ENCODE data around the gene FGF11.

The FGF11 gene

DNA sequence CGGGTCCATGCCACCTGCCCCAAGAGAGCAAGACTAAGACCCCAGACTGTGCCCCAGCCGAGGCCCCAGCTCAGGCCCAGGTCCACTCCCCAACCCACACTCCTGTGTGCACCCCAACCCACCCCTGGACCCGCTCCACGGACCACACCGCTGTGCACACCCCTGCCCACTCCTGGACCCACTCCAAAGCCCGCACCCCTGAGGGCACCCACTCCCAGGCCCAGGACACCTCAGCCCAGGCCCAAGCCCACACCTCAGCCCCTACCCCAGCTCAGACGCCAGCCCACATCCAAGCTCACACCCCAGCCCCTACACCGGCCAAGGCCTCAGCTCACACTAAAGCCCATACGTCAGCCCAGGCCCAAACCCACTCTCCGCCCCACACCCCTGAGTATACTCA lies 9.6 kb upstream of the FGF11 start:
- no peak for DNase-seq (ENCODE audit: low read depth, low spot score)

DNA sequence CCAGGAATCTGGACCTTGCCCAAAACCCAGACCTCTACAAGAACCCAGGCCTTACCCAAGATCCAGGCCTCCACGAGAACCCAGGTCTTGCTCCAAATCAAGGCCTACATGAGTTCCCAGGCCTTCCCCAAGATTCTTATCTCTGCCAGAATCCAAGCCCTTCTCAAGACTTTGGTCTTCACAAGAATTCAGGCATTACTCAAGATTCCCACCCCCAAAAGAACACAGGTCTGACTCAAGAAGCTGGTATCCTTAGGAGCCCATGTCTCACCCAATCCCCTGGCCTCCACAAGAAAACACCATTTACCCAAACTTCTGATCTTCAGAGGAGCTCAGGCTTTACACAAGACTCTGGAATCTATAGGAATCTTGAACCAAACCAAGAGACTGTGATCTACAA lies 8.1 kb upstream of the FGF11 start:
- no peak for DNase-seq (ENCODE audit: low read depth, low spot score)

DNA sequence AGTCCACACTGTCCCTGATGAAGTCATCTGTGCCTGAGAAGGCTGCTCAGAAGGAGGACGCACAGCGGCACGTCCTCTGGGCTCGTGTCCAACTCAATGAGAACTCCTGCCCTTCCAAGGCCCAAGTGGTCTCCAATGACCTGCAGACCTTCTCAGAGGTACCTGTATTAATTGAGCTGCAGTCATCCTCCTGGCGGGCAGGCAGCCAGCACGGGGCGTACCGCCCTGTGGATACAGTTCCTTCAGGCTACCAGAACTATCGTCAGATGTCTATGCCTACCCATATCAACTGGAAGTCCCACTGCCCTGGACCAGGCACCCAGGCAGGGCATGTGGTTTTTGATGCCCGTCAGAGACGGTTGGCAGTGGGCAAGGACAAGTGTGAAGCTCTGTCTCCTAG lies 7.0 kb upstream of the FGF11 start:
- DNase-seq (ENCODE audit: low read depth, low spot score), result no peak

DNA sequence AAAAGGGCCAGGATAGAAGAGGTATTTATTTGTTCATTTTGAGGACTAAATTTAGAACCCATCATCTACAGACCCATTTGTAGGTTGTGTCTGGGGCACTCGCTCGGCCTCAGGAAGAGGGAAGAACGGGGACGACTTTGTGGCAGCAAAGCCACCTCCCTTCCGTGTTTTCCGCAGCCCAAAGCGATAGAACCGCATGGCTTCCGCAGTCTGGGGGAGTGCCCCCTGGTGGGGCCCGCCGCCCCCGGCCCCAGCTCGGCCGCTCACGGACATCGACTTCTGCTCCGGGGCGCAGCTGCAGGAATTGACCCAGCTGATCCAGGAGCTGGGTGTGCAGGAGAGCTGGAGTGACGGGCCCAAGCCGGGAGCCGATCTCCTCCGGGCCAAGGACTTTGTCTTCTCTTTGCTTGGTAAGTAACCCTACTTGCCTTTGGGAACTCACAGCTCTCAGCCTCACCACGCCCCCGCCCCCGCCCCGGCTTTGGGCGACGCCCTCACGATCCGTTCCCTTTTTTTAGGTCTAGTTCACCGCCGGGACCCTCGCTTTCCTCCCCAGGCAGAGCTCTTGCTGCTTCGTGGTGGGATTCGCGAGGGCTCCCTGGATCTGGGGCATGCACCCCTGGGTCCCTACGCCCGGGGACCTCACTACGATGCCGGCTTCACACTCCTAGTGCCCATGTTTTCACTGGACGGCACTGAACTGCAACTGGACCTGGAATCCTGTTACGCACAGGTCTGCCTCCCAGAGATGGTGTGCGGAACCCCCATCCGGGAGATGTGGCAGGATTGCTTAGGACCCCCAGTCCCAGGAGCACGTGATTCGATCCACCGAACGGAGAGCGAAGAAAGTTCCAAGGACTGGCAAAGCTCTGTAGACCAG lies 3.4 kb upstream of the FGF11 start:
- DNase-seq (ENCODE audit: low read depth, low spot score), result no peak

DNA sequence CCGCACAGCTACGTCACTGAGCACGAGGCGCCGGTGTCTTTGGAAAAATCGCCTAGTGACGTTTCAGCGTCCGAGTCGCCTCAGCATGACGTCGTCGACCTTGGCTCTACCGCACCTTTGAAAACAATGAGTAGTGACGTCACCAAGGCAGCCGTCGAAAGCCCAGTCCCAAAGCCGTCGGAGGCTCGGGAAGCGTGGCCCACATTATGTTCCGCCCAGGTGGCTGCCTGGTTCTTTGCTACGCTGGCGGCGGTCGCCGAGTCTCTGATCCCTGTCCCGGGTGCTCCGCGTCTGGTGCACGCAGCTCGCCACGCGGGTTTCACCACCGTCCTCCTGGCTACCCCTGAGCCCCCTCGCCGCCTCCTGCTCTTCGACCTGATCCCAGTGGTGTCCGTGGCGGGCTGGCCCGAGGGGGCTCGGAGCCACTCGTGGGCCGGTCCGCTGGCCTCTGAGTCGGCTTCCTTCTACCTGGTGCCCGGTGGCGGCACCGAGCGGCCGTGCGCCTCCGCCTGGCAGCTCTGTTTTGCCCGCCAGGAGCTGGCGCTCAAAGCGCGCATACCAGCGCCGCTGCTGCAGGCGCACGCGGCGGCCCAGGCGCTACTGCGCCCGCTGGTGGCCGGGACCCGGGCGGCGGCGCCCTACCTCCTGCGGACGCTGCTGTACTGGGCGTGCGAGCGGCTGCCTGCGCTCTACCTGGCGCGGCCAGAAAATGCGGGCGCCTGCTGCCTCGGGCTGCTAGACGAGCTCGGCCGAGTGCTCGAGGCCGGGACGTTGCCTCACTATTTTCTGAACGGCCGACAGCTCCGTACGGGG lies 2.5 kb upstream of the FGF11 start:
- no peak for DNase-seq (ENCODE audit: low read depth, low spot score)

DNA sequence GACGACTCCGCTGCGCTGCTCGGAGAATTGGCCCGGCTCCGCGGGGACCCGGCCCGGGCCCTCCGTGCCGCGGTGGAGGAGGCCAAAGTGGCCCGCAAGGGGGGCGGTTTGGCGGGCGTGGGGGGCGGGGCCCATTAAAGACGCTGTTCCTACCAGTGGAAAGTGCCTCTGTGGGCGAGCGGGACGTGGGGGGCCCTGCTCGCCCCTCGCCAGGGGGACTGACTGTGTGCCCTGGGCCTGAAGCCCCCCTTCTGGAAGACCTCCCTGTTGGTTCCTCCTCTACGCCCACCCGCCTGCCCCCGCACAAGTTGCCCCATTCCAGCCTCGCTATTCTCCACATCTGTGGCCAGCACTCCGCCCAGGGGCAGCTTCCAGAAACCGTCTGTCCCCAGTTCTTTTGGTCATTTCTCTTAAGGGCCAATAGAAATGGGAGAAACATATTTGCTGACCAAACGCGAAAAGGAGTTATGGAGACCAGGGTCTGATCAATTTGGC lies 1.9 kb upstream of the FGF11 start:
- DNase-seq (ENCODE audit: low read depth, low spot score), result no peak

DNA sequence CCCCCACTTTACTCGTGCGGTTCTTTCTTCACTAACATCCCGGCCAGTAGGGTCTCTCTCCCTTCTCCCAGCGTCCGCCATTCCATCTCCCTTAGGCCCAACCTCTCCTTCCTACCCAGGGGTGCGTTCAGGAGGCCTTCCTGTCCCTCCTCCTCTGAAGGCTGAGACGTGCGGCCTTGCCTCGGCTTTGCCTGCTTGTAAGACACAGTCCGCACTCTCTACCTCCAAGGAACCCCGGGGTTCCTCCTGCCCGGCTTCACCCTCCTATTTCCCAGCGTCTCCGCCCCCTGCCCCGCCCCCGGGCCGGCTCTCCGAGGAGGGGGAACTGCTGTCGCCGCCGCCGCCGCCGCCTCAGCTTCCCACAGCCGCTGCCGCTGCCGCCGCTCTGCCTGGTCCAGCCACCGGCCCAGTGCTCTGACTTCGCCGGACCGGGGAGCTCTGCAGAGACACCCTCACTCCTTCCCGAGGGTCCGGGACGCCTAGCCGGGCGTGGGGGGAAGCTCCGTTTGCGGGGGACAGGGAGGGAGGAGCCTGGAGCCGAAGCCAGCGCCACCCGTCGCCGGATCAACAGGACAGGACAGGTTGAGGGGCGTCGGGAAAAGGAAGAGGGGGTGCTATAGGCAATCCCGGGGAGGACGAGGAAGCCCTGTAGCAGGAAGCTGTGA lies 1.2 kb upstream of the FGF11 start:
- DNase-seq (ENCODE audit: low read depth, low spot score), result no peak

DNA sequence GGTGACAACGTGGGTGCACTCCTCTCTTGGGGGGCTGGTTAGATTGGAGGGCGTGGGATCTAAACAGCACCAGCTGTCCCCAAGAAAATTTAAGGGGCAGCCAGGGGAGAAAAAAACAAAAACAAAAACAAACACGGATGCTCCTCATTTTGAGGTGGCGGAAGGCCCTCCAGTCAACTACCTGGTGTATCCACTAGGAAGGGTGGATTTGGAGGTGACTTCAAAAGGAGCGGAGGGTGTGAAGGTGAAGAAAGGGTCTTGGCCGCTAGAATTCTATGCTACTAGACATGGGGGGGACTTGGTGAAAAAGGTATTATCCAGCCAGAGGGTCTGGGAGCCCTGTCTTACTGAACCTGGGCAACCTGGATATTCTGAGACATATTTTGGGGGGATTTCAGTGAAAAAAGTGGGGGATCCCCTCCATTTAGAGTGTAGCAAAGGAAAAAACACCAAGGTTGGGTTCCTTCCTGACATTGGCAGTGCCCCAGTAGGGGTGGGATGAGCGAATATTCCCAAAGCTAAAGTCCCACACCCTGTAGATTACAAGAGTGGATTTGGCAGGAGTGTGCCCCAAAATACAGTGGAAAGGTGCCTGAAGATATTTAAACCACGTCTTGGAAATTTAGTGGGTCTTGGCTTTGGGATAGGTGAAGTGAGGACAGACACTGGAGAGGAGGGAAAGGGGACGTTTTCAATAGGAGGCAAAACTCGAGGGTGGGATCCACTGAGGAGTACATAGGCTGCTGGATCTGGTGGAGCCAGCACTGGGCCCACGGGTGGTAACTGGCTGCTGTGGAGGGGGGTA lies 454 bp upstream of the FGF11 start:
- no peak for DNase-seq (ENCODE audit: low read depth, low spot score)

DNA sequence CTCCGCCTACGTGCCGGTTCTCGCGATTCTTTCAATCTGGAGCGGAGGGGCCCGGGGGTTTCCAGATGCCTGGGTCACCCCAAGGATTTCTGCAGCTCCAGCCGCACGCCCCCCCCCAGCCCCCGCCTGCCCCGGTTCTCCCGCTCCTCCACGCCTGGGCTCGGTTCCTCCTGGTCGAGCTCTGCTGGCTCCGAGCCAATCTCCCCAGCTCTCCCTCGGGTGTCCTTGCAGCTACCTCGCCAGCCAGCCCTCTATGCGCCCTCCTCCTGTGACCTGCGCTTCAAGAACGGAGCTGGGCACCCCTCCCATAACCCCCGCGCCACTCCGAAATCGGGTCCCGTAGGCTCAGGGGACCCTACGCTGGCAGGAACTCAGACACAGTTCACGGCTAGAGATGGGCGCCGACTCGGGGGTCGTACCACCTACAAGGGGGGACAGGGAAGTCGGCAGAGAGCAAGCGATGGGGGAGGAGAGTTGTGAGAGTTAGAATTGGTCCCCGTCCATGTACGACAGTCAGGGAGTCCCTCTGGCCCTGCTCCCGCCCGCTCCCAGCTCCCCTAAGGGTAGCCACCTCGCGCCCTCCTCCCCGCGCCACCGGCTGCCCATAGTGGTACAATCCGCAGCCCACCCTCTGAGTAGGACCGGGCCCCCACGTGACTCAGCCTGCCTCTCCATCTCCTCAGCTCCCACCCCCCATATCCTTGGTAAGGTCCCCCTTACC lies 961 bp downstream of the FGF11 start:
- DNase-seq (ENCODE audit: low read depth, low spot score), result no peak

DNA sequence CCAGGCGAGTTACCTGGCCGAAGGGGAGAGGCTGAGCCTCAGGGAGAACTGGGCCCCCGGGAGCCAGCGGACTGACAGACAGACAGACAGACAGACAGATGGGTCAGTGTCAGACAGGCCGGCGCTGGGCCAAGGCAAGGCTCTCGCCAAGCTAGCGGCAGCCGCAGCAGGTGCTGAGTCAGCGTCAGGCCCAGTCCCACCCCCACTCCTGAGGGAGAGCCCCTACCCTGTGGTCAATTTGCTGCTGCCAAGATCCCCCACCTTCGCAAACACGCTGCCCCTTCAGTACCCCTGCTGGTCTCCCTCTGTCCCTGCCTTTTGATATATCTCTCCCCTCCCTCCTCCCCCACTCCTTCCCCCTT lies 1.5 kb downstream of the FGF11 start:
- DNase-seq (ENCODE audit: low read depth, low spot score), result no peak

DNA sequence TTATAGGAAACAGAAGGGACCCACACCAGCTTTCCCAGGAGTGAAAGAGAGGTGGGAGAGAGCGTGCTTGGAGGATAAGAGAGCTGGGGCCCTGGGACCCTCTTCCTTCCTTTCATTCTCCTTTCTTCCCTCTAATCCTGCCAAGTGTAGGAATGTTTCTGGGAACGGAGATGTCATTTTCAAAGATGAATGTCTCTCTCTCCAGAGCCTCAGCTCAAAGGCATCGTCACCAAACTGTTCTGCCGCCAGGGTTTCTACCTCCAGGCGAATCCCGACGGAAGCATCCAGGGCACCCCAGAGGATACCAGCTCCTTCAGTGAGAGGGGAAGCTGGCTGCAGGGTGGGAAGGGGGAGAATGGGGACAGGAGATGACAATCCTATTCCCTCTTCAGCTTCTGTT lies 2.0 kb downstream of the FGF11 start:
- no peak for DNase-seq (ENCODE audit: low read depth, low spot score)

DNA sequence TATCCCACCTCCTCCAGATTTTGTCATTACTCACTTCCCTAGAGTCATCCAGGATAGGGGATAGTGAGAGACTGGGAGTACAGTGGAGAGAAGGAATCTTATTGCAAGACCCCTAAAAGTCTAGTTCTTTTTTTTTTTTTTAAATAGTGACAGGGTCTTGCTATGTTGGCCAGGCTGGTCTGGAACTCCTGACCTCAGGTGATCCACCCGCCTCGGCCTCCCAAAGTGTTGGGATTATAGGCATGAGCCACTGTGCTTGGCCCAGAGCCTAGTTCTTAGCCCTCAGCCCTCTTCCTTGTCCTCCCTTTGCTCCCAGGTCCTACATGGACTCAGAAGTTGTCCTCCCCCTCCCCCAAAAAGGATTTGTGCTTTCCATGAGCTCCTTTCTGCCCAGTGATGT lies 2.8 kb downstream of the FGF11 start:
- no peak for DNase-seq (ENCODE audit: low read depth, low spot score)

DNA sequence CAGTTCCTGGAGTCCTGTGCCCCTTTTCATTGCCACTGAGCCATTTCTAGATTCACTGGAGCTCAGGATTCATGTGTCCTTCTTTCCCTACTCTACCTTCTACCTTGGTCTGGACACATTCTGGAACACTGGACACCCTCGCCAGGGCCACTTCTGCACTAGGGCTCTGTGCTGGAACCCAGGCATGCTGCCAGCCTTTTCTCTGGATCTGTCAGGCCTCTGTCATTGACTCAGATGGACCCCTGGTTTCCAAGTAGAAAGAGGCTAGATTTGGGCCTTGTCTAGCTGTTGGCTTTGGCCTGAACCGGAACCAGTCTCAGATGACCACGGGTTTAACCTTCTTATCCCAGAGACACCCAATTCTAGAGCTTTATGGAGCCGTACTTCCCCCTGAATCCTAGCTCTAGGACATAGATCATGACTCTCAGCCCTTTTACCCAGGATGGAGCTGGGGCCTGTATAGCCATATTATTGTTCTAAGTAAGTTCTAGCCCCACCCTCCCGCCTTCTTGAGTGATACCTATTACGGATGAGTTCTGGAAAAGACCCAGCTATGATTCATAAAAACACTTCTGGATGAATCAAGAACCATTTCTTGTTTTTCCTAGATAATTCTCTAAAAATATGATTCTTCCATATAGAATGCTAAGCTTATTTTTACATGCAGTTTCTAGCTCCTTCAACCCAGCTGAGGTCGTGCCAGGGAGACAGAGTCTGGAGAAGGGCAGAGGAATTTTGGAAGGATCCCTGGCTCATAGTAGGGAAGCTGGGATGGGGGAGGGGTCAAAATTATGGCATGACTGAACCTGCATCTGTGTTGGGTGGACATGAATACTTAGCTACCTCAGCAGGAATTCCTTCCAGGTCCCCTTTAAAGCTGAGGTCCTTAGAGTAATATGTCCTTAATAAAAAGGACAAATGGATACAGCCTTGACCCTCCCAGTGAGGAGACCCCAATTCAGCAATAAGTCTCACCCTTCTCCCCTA lies 4.5 kb downstream of the FGF11 start:
- DNase-seq (ENCODE audit: low read depth, low spot score), result no peak

DNA sequence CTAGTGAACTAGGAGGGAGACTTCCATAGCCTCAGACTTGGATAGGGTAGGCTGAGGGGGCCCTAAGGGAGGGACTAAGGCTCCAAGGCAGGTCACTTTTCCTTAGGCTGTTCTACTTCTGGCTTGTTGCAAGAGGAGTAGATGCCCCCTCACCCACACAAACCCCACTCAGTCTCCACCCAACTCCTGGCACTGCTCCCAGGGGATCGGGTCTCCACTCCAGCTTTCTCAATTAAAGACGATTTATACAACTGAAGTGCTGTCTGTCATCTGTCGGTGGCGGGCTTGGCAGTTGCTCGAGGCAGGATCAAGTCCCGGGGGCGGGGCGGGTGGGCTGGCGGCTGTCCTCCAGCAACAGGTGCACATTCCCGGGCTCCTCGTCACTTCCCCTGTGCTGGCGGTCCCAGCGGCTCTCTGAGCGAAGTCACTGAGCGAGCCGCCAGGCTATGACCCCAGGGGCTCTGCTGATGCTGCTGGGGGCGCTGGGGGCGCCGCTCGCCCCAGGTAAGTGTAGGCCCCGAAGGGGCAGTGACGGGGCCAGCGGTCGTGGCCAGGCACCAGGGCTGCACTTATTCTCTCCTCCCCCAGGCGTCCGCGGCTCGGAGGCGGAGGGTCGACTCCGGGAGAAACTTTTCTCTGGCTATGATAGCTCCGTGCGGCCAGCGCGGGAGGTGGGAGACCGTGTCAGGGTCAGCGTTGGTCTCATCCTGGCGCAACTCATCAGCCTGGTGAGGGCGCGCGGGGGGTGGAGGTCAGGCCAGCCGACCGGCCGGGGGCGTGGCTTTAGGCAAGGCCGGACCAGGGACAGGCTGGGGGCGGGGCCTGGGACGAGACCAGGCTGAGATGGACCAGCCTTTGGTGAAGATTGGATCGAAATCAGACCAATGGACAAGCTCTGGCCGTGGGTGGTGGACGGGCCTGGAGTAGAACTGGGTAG lies 5.6 kb downstream of the FGF11 start, which contains the start of gene CHRNB1:
Gene CHRNB1, plus strand, starts transcription at position 380 of the 937 bp plus-strand sequence. Its CDS starts 67 bp downstream, at position 447.
- DNase-seq (ENCODE audit: low read depth, low spot score), result no peak

DNA sequence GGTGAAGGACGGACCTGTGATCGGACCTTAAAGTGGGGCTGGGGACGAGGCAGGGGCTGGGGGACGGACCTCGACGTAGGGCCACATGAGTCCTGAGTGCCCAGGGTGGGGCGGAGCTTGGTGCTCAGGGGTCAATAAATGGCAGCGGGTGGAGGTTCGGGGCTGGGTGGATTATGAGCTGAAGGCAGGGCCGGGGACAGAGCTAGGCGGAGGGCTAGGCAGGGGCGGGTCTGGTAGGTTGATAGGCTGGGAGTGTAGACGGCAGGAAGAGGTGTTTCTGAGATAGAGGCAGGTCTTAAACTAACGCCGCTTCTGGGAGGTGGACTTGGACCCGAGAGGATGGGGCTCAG lies 6.3 kb downstream of the FGF11 start:
- no peak for DNase-seq (ENCODE audit: low read depth, low spot score)

DNA sequence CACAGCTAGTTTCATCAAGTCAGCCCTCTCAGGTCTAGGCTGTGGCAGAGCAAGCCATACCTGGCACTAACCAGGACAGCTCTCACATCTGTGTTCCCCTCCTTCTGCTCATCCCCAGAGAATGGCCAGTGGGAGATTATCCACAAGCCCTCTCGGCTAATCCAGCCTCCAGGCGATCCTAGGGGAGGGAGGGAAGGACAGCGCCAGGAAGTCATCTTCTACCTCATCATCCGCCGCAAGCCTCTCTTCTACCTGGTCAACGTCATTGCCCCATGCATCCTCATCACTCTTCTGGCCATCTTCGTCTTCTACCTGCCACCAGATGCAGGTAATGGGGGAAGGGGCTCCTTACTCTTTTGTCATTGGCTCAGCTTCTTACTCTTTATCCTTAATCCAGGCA lies 9.1 kb downstream of the FGF11 start:
- DNase-seq (ENCODE audit: low read depth, low spot score), result no peak

DNA sequence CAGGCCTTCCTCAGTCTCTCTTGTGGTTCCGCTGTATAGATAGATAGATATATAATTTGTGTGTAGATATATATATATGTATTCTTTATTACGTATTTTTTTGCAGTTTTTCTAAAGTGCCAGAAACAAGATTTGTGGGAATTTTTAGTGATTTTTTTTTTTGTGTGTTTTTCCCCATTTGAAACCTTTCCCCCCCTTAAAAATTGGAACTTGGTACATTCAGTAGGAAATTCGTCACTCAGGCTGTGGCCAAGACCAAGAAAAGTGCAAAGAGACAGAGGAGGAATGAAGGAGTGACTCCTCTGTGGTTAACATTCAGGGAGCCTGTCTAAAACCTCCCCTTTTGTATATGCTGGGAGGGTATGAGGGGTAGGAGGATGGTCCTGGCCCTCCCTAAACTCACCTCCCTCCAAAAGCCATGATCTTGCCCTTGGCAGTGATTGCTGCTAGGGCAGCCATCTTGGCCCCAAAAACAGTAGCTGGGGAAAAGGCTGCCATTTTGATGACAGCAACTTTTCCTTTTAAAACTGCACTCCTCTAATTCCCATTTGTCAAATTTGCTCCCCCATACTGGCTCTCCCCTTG lies 20.7 kb downstream of the FGF11 start:
- no peak for DNase-seq (ENCODE audit: low read depth, low spot score)
